B cell (primary cell): ENCODE measurements around the gene CCDC87. TPM values are rescaled to one million over a fixed set of nuclear protein-coding genes. Genes with fewer than 3 reads are reported as not detected.

Experiments used
- ATAC-seq: fragments of 200-7000 bp; cut with Tn5 transposase; one replicate; pipeline ENCODE4 v1.10.0; 2021; ENCODE audit warnings: low read depth, mild to moderate bottlenecking, moderate number of reproducible peaks, moderate library complexity
- CTCF ChIA-PET: fragments of 350-600 bp; sonication (Branson Sonifier 250); formaldehyde crosslinking; loops from one replicate; lab custom pipeline; 2021; ENCODE audit warnings: antibody characterized with exemption, inconsistent platforms; lab: Charles Lee
- POLR2A ChIA-PET: fragments of 350-600 bp; sonication (Branson Sonifier 250); formaldehyde crosslinking; loops from one replicate; lab custom pipeline; 2021; ENCODE audit warnings: antibody characterized with exemption; lab: Charles Lee
- DNase-seq: peaks from one replicate; pipeline ENCODE4 v3.0.0; 2013
- H2AFZ ChIP-seq: 2 replicates; pipeline ENCODE4 v1.6.1; 2012; ENCODE audit warnings: mild to moderate bottlenecking, low read depth, low read length; ENCODE audit not compliant: insufficient read depth, poor library complexity, severe bottlenecking
- H3K27ac ChIP-seq, 2 donors: 1 replicate in 1 of 2; 2 replicates in 1 of 2; pipeline ENCODE4 v1.5.1; 2012 to 2013; ENCODE audit warnings: low read length in 2 of 2, mild to moderate bottlenecking in 2 of 2, moderate library complexity in 1 of 2
- H3K27me3 ChIP-seq, 4 experiments: fragments of 200-600 bp in 1 of 4; sonication (generic) in 1 of 4; replicated peaks in 1 of 4; 1 replicate in 2 of 4; 2 replicates in 2 of 4; pipeline versions ENCODE4 v1.6.1 to v1.7.0; 2013 to 2016; ENCODE audit warnings: low read length in 3 of 4, mild to moderate bottlenecking in 2 of 4, mixed read lengths in 1 of 4, moderate library complexity in 1 of 4; ENCODE audit not compliant: insufficient read depth in 4 of 4, control insufficient read depth in 3 of 4; ENCODE audit errors: control extremely low read depth in 1 of 4
- H3K36me3 ChIP-seq, 2 experiments: replicated peaks in 1 of 2; 1 replicate in 1 of 2; 2 replicates in 1 of 2; pipeline versions ENCODE4 v1.6.1 to v1.7.1; 2013; ENCODE audit warnings: low read length in 1 of 2; ENCODE audit not compliant: insufficient read depth in 2 of 2, control insufficient read depth in 1 of 2; ENCODE audit errors: control extremely low read depth in 1 of 2, extremely low read depth in 1 of 2
- H3K4me1 ChIP-seq, 2 donors: fragments of 200-600 bp in 1 of 2; sonication (generic) in 1 of 2; 1 replicate in 1 of 2; 2 replicates in 1 of 2; pipeline versions ENCODE4 v1.5.1 to v1.6.1; 2013 to 2017; ENCODE audit warnings: low read length in 2 of 2; ENCODE audit not compliant: control insufficient read depth in 2 of 2, insufficient read depth in 2 of 2
- H3K4me2 ChIP-seq: replicated peaks from 2 replicates; pipeline ENCODE3; 2012; ENCODE audit warnings: mild to moderate bottlenecking, low read depth, low read length; ENCODE audit not compliant: poor library complexity, severe bottlenecking
- H3K4me3 ChIP-seq, 5 experiments: fragments of 200-600 bp in 1 of 5; sonication (generic) in 1 of 5; 1 replicate in 3 of 5; 2 replicates in 2 of 5; pipeline versions ENCODE4 v1.5.1 to v1.7.0; 2011 to 2016; ENCODE audit warnings: low read length in 4 of 5, mild to moderate bottlenecking in 4 of 5, low read depth in 2 of 5, control low read depth in 1 of 5, moderate library complexity in 1 of 5; ENCODE audit not compliant: insufficient read depth in 1 of 5; ENCODE audit errors: control extremely low read depth in 1 of 5, extremely low read depth in 1 of 5
- H3K79me2 ChIP-seq: fragments of 200-600 bp; sonication (generic); one replicate; pipeline ENCODE4 v1.6.0; 2016; ENCODE audit warnings: low read length; ENCODE audit not compliant: control insufficient read depth, insufficient read depth
- H3K9ac ChIP-seq: fragments of 200-600 bp; sonication (generic); 2 replicates; pipeline ENCODE4 v1.6.1; 2017; ENCODE audit warnings: mild to moderate bottlenecking, low read length, moderate library complexity
- H3K9me3 ChIP-seq, 3 donors: one replicate each; pipeline versions ENCODE4 v1.6.1 to v1.7.1; 2013; ENCODE audit warnings: low read length in 2 of 3; ENCODE audit not compliant: control insufficient read depth in 2 of 3, insufficient read depth in 1 of 3; ENCODE audit errors: control extremely low read depth in 1 of 3
- H4K20me1 ChIP-seq: 2 replicates; pipeline ENCODE4 v1.6.0; 2012; ENCODE audit warnings: mild to moderate bottlenecking, low read length; ENCODE audit not compliant: insufficient read depth, control insufficient read depth, poor library complexity, severe bottlenecking
- H3K27ac Mint-ChIP-seq: one replicate; pipeline ENCODE4 v1.8.0; 2021; ENCODE audit warnings: mixed read lengths
- H3K27me3 Mint-ChIP-seq: one replicate; pipeline ENCODE4 v1.8.0; 2021; ENCODE audit warnings: mixed read lengths
- H3K4me1 Mint-ChIP-seq: one replicate; pipeline ENCODE4 v1.8.0; 2021; ENCODE audit warnings: mixed read lengths
- H3K4me3 Mint-ChIP-seq: one replicate; pipeline ENCODE4 v1.8.0; 2021; ENCODE audit warnings: mixed read lengths
- H3K9me3 Mint-ChIP-seq: one replicate; pipeline ENCODE4 v1.8.0; 2022; ENCODE audit warnings: mixed read lengths; ENCODE audit not compliant: insufficient read depth
- CTCF ChIP-seq: fragments of 200-600 bp; IDR thresholded peaks from one replicate; pipeline ENCODE4 v1.8.0; 2022; ENCODE audit warnings: antibody characterized with exemption, mild to moderate bottlenecking
- EZH2 ChIP-seq: IDR thresholded peaks from 2 replicates; pipeline ENCODE4 v1.6.1; 2012; ENCODE audit warnings: borderline replicate concordance, low read depth, mild to moderate bottlenecking, moderate library complexity, low read length; ENCODE audit not compliant: insufficient read depth, poor library complexity, severe bottlenecking
- WGBS: methylation state at CpG from one replicate; pipeline ENCODE4 v1.1.5; 2013; ENCODE audit warnings: missing lambda C conversion rate; ENCODE audit not compliant: insufficient coverage; 5-methylcytosine and 5-hydroxymethylcytosine counted together
- intact Hi-C: fragments of 100-400 bp; cut with micrococcal nuclease; formaldehyde crosslinking; loops from one replicate; pipeline ENCODE4 v1.10.0; 2022
- polyA plus RNA-seq: library from polyadenylated mRNA; depleted of rRNA; stranded (reverse); fragments of >200 nt; gene quantifications from 2 replicates; pipeline ENCODE4 v1.2.3, GENCODE V29; 2012
- total RNA-seq, 2 donors: library from RNA; stranded (reverse); fragments of 120-200 nt in 1 of 2; gene quantifications; 1 replicate in 1 of 2; 2 replicates in 1 of 2; pipeline versions ENCODE4 v1.2.3 to v1.2.4, GENCODE V29; 2013 to 2022

The CCDC87 gene
- total and polyA plus RNA-seq, 2 donors (not counting 1 experiment from before 2014, with no cell fraction given), result 0.39 TPM; not detected in 1

GRCh38 chr11:66549696-66550095 is 43.2 kb downstream of the CCDC87 start:
- peaks cover 2% of the 10 kb centered on the region for H3K27me3 Mint-ChIP-seq
- no peaks in the 10 kb centered on the region for H3K9me3 Mint-ChIP-seq
- H3K4me3 ChIP-seq, result no peak overlapping the region
- TF ChIP-seq EZH2, result no peak
- TF ChIP-seq CTCF, result no peak
- H3K79me2 ChIP-seq, result peaks cover 10% of the 10 kb centered on the region
- H3K4me3 Mint-ChIP-seq, result no peak overlapping the region
- intact Hi-C loops, result no loop called here
- H3K4me2 ChIP-seq, result no peak overlapping the region
- H3K4me1 Mint-ChIP-seq, result peaks cover 12% of the 10 kb centered on the region
- H4K20me1 ChIP-seq, result no peaks in the 10 kb centered on the region
- peaks cover 12 to 19% of the 10 kb centered on the region in 2 donors for H3K4me1 ChIP-seq
- no peak for ATAC-seq
- H3K27ac ChIP-seq, result no peak overlapping the region
- no CpG with 5 or more reads among the region's 3 CpGs for WGBS
- no peaks in the 10 kb centered on the region for H3K9me3 ChIP-seq
- no peak overlapping the region for H3K9ac ChIP-seq
- POLR2A ChIA-PET, result interaction anchor here (0.6 to 1.1 kb wide), 2 partner anchors 128 to 754 kb away, joined by 4 to 5 read pairs; partner anchors contain the start of genes RBM4B and SSH3
- CTCF ChIA-PET, result no interaction called here
- H3K36me3 ChIP-seq, result no peaks in the 10 kb centered on the region
- no peak overlapping the region for H2AFZ ChIP-seq
- peaks cover 0 to 3% (median 0%) of the 10 kb centered on the region in 4 experiments for H3K27me3 ChIP-seq
- DNase-seq, result no peak
- H3K27ac Mint-ChIP-seq, result no peak overlapping the region

- peaks cover 19 to 26% of the 10 kb centered on the region in 2 donors for H3K4me1 ChIP-seq
- Mint-ChIP-seq H3K27me3 (no peaks in the 10 kb centered on the region), H3K27ac (no peak overlapping the region), H3K4me3 (peak overlapping the region; percentile 49), H3K4me1 (peaks cover 17% of the 10 kb centered on the region), H3K9me3 (no peaks in the 10 kb centered on the region)
- H3K9me3 ChIP-seq, result no peaks in the 10 kb centered on the region
- H2AFZ ChIP-seq, result no peak overlapping the region
- DNase-seq (no peak), ATAC-seq (no peak)
- peaks cover 10% of the 10 kb centered on the region for H3K79me2 ChIP-seq
- H3K4me2 ChIP-seq, result no peak overlapping the region
- H3K36me3 ChIP-seq, result no peaks in the 10 kb centered on the region
- H3K27ac ChIP-seq, result no peak overlapping the region
- H3K9ac ChIP-seq, result no peak overlapping the region
- no peak overlapping the region for H3K4me3 ChIP-seq
- ChIA-PET CTCF (no interaction called here), POLR2A (interaction anchor here (0.5 to 1.1 kb wide), 3 partner anchors 21 to 754 kb away, joined by 3 to 5 read pairs (median 4); partner anchors contain the start of genes RBM4B and SSH3)
- H4K20me1 ChIP-seq, result no peaks in the 10 kb centered on the region
- intact Hi-C loops, result no loop called here
- TF ChIP-seq EZH2 (no peak), CTCF (no peak)
- WGBS, result 76% methylated on average over 12 of the region's 16 CpGs
- no peaks in the 10 kb centered on the region for H3K27me3 ChIP-seq
Measured at GRCh38 chr11:66548774-66549630, 43.9 kb downstream of the CCDC87 start.
